GM18909 (cell line): ENCODE measurements around the gene RAC3.

ENCODE experiments used
- ATAC-seq: cut with Tn5 transposase; IDR thresholded peaks from one replicate; pipeline ENCODE4 v1.9.1; 2021; ENCODE audit warnings: mild to moderate bottlenecking; ENCODE audit not compliant: unreplicated experiment, poor library complexity

RAC3 gene

DNA sequence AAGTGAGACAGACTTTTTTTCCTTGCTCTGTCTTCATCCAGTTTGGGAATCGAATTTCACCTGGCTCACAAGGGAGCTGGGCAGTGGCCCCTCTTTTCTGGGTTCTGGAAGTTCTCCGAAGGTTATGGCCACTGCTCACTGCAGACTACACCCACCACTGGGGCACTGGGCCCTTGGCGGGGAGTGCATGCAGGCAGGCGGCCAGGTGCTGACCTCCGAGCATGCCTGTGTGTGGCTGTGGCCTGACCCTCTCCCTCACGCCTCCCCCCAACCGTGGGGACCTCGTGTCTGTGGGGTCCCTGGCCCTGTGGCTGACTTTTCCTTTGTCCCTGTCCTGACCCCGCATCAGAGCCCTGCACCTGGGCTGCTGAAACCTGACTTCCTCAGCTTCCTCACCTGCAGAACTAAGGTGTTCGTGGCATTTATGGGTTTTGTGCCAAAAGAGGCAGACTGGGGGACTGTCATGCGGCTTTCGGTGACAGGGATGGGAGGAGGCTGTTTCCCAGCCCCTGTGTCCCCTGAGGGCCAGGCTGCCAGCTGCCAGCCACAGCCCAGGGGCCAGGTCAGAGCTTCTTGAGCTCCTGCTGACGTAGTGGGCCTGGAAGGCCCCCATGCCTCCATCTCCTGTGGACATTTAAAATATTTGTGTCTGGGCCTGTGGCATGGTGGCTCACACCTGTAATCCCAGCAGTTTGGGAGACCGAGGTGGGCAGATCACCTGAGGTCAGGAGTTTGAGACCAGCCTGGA lies 32.6 kb upstream of the RAC3 start:
- no peak for ATAC-seq

DNA sequence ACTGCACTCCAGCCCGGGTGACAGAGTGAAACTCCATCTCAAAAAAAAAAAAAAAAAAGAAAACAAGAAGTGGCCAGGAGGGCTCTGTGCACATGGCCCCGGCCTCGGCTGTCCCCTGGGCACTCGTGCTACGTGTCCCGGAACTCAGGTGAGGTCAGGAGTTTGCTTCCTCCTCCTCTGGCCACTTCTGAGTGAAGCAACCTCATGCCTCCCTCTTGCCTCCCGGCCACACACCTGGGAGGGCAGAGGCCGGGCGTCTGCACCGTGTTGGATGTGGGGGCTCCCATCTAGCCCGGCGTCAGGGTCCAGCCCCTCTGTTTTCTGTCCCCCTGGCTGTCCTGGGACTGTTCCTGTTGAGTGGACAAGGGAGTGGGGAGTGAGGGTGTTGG lies 31.9 kb upstream of the RAC3 start:
- no peak for ATAC-seq

DNA sequence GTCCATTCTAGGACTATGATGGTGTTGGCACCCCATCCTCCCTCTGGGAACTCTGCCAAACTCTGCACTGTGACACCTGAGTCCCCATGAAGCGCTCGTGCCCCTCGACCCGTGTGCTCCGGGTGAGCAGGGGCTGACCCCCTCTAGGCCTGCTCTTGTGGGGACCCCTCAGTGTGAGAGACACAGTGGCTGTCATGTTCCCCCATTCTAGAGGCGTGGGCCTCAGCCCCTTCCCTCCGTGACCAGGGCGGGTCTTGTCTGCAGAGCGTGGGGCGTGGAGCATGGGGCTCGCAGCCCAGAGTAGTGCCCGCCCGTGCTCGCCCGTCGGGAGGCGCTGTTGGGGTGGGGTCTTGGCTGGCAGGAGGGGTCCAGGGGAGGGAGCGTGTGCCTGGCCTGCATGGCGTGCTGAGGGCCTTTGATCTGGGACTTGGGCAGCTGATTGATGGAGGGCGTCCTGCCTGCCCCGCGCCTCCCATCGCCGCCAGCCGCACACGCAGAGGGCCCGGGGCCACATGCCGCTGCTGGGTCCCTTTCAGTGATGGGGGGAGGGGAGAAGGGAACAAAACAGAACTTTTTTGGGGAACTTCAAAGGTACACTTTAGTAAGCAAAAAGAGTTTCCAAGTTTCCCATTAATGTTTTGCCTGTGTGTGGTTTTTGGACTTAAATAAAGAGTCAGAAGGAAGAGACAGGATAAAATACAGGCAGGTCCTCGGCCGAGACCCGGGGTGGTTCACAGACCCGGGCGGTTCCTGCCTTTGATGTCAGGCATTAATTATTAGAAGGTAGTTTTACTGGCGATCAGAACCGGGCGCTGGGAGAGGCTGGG lies 31.3 kb upstream of the RAC3 start:
- ATAC-seq = no peak

DNA sequence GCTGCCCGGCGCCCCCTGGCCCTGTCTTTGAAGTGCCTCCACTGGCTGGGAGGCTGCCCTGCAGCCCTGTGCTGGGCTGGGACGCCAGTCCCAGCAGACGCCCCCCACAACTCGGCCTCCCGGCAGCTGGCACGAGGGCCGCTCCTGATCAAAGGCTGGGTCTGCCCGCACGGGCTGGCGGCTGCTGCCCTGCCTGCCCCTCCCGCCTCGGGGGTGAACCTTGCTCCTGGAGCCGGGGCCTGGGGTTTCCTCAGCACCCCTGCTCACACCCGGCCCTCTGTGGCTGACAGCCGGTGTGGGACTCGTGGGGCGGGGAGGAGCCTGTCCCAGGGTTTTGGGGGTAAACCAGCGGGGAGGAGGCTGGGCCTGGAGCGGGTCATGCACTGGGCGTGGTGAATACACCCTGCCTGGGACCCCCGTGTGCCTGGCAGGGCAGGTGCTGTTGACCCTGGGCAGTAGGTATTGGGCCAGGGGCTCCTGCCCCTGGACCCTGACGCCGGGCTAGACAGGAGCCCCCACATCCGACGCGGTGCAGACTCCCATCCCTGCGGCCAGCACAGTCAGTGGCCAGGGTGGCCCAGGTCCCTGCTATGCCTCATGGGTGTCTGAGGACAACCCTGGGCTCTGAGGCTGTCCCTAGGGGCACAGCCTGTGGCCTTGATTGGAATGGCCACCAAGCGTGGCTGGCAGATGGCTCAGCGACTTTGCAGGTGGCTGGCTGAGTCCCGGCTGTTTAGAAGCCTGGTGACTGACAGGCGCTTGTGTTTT lies 30.5 kb upstream of the RAC3 start:
- no peak for ATAC-seq

DNA sequence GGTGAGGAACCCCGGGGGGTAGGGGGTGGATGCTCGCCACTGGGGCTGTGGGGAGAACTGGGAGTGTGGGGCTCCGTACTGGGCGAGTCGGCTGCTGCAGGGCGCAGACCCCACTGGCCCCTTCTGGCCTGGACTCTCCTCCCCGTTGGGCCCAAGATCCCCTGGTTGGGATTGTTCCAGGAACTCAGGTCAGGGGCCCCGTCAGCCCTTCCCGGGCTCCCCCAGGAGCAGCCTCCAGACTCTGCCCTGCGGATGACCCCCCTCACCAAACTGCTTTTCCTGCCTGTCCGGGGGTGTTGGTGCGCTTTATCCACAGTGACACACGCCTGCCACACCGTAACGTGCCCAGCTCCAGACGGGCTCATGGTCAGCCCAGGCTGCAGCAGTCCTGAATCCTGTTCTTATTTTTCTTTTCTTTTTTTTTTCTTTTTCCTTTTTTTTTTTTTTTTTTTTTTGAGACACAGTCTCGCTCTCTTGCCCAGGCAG lies 29.9 kb upstream of the RAC3 start:
- ATAC-seq = no peak

DNA sequence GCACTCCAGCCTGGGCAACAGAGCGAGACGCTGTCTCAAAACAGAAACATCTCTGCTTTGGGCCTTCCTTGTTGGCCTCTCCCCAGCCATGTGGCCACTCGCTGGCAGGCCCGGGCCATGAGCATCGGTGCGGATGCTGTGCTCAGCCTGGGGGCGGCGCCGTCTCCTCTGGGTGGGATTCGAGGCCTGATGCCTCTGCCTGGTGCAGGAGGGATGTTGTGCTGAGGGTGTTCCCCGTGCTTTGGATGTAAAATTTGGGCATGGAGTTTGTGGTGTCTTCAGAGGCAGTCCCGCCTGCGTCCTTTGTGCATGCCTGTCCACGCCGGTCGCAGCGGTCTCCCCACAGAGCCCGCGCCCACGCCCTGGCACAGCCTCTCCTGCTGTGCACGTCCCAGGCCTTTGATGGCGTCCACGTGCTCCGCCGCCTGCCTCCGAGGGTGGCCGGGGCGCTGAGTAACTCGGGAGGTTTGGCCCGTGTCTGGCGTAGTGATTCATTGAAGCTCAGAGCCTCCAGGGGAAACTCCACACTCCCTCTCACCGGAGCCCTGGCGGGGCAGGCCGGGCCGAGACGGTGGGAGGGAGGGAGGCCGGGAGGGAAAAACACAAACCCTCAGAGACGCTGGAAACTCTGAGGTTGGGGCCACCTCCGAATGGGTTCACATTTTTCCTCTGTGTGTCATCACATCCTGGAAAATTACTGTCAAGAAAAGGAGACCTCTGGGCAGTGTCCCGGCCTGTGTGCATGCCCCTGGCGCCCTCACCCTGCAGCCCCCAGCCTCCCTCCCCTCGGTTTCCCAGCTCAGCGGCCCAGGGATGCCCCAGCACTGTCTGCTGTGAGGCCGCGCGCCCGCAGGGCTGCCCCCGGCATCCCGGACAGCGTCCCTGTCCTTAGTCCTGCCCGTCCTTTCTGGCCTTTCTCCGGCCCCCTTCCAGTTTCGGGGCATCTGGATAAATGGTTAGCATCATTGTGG lies 27.8 kb upstream of the RAC3 start:
- ATAC-seq = no peak

DNA sequence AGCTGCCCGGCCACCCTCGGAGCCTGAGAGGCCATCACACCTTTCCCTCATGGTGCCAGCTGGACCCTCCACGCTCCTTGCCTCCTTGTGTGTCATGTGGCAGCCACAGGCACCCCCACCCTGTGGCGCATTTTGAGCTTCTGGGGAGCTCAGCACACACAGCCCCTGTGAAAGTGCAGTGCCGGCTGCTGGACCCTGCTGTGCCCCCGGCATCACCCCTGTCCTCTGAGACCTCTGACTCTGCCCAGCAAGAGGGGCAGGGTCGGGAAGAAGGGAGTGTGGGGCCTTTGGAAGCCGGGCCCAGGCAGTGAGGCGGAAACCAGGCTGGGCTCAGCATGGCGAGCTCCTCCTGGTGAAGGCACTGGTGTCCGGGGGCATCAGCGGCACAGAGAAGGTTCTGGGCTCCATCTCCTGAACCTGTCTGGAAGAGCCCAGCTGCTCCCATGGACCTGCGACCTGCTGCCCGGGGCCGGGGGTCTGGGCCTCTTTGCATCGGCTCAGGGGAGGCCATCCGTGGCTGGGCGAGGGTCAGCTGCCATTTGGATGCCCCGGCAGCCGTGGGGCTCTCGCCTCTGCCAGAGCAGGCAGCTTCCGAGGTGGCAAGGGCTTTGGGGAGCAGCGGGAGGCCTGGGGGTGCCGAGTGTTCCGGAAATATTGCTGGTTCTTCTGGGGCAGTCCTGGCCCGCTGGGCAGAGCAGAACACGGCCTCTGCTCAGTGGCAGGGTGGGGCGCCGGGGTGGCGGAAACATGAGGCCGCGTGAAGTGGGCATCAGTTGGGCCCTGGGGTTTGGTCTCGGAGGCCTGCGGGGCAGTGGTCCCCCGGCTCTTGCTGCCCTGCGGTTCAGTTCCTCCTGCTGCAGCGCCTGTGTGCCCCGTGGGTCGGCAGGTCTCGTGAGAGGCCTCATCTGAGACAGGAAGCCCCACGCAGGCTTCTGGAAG lies 26.7 kb upstream of the RAC3 start:
- no peak for ATAC-seq

DNA sequence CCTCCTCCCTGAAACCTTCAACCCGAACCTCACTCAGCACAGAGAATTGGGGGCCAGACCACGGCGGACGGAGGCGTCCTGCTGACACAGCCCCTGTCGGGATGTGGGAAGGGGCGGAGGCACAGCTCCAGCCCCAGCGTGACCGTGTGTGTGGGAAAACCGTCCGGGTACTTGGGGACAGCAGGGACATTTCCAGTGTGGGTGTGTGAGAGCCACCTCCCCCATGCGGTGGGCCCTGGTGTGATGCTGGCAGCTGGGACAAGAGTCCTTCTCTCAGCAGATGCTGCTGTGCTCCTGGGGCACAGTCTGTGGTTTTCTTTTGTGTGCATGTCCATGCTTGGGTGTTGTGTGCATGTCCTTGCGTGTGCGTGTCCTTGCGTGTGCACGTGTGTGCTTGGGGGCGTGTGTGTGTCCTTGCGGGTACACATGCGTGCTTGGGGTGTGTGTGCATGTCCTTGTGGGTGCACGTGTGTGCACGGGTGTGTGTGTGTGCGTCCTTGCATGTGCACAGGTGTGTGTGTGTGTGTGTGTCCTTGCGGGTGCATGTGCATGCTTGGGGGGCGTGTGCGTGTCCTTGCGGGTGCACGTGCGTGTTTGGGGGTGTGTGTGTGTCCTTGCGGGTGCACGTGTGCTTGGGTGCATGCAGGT lies 25.7 kb upstream of the RAC3 start:
- no peak for ATAC-seq

DNA sequence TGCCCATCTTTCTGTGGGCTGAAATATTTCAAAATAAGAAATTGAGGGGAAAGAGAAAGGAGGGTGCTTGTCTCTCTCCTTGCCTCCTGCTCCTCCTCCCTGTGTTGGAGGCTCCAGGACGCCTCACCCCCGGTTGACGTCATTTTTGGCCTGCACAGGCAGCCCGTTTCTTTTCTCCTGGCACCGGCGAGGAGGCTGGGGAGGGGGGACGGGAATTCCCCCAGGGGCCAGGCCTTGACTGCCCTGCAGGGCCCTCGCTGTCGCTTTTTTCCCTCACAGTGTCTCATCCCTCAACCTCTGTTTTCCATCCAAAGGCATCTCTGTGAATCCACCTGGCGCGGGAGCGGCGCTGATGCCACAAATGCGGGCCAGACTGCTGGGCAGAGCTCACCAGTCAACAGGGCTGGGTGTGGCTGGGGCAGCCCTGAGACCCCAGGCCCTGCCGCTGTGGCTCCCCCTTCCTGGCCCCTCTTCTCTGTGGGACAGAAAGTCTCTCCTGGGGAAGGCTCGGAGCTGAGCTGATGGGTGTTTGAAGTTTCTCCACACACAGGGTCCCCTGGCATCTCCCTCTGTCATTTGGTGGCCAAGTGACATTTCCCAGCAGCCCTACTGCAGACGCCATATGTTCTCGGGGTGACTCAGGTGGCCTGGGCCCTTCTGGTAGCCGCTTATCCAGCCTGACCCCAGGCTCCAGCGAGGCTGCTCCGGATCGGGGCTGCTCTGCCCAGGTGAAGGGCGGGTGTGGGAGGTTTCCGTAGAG lies 24.8 kb upstream of the RAC3 start:
- ATAC-seq = no peak

DNA sequence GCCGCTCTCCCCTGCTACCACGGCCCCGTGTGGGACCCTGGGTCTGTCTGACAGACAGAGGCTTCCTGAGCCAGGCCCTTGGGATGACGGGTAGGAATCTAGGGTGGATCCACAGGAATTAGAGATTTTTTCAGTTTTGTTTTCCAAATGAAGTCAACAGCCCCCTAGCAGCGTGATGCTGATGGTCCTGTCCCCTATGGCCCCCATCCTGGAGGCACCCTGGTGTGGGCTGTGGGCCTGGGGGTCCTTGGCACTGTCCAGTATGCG lies 24.3 kb upstream of the RAC3 start:
- ATAC-seq = no peak

DNA sequence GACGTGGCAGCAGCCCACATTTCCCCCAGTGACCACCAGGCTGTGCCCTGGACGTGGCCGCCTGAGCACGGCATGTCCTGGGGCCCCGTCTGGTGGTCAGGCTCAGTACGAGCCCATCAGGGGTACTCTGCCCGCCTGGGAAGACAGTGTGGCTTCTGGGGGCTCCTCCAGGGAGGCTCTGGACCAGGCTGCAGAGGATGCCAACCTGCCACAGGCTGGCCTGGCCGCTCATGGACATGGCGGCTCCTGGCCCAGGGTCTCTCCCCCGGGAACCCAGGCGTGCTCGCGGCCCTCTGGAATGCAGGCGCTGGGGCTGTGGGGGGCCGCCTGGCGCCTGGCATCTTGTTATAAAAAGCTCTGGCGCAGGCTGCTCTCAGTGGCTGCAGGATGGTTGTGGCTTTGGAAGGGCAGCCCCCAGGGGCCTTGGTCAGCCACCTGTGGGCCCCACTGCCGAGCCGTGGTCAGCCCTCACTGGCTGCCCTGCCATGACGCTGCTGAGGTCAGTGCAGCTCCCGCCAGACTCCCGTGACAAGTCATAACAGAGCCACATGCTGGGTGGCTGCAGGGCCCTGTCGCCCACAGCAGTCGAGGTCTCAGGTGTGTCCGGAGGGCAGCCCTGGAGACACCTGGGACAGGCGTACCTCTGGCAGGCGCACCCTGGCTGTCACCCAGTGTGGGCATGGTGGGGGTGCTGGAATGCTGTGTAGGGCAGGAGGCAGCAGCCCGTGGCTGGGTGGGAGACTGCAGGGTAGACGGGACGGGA lies 23.8 kb upstream of the RAC3 start:
- no peak for ATAC-seq

DNA sequence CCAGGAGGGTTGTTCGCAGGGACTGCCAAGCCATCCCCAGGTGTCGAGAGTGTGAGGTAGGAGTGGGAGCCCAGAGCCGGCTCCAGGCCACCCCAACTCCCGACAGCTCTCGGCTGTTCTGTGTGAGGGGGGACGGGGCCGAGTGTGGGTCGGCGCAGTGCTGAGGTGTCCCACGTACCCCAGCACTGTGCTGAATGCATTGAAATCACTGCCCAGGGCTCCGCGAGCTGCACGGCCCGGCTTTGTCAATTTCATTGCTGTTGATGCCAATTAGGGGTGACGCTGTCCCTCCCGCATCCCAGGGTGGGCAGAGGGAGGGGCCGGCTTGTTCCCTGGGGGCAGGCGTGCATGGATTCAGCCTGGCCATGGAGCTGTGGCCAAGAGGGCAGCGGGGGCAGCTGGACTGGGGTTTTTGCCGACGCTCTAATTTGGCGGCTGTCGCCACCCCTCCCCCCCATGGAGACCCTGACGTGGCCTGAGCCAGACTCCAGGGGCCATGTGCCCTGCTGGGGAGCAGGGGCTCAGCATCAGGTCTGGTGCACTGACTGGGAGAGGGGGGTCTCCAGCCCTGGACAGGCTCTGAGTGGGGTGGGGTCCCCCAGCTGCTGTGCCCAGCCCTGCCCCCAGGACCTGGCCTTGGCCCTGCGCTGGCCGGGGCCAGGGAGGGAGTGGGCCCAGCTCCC lies 23.1 kb upstream of the RAC3 start:
- no peak for ATAC-seq

DNA sequence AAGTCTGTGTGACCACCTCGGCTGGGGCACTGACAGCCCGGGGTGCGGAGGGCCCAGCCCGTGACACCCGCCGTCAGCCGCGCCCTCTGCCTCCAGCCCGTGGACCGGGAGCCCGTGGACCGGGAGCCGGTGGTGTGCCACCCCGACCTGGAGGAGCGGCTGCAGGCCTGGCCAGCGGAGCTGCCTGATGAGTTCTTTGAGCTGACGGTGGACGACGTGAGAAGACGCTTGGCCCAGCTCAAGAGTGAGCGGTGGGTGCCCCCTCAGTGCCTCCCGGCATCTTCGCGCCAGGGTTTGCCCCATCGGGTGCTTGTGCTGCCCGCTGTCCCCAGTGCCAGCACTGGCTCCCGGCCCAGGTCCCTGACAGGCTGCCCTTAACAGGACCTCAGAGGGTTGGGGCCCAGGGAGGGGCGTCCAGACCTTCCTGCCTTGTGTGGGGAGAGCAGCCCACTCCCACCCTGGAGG lies 22.5 kb upstream of the RAC3 start:
- no peak for ATAC-seq

DNA sequence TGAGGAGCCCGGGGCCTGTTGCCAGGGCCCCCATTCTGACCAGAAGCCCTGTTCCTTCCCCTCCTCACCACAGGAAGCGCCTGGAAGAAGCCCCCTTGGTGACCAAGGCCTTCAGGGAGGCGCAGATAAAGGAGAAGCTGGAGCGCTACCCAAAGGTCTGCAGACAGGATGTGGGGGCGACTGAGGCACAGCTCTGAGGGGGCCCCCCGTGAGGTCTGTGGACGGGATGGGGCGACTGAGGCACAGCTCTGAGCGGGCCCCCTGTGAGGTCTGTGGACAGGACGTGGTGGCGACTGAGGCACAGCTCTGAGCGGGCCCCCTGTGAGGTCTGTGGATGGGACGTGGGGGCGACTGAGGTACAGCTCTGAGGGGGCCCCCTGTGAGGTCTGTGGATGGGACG lies 22.1 kb upstream of the RAC3 start:
- no peak for ATAC-seq

DNA sequence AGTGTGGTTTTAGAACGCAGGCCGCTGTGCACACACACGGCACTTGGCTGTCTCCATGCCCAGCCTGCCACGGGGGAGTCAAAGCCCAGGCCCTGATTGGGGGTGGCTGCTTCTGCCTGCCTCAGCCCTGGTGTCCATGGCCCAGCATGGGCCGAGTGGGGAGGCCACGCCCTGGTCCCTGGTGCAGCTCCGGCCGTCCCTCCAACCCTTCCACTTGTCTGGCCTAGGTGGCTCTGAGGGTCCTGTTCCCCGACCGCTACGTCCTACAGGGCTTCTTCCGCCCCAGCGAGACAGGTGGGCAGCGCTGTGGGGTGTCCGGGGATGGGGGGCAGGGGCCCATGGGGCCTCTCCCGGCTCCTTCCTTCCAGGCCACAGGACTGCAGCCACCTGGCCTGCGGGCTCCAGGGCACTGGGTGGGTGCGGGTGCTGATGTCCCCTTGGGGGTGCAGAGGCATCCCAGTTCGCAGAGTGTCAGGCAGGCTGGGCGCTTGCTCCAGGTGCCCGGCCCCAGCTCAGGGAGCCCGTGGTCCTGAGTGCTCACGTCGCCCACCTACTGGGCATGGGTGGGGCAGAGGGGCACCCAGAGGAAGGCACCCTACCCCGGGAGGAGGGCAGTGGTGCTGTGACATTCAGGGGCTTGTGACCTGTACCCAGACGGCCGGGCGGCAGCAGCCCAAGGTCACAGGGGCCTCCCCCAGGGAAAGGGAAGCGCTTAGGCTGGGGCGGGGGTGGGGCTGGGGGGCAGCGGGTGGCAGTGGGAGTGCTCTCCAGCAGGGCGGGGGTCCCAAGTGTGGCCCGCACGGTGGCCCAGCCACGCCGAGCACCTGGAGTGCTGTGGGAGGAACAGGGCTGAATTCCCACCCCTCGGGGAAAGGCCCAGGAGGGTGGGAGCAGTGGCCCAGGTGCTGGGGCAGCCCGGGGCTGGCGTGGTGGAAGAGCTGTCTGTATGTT lies 20.6 kb upstream of the RAC3 start:
- no peak for ATAC-seq
